Calu3 (cell line): ENCODE results near the gene PLK5. TPM values are rescaled to one million over a fixed set of nuclear protein-coding genes. Genes with fewer than 3 reads are reported as not detected.
"Not testable (repeated sequence)": the region's sequence is repeated elsewhere in the genome, so short reads cannot be mapped to it uniquely, and the experiment has no call there.

Experiments used
- BruUV-seq: library from RNA; stranded (reverse); fragments of 400-500 nt; replicated peaks from 2 replicates; lab custom pipeline; 2021; lab: Mats Ljungman, UMichigan
- CTCF ChIA-PET: fragments of 300-600 bp; sonication (Branson Sonifier 250); formaldehyde crosslinking; loops from one replicate; lab custom pipeline; 2022; ENCODE audit warnings: antibody characterized with exemption; lab: Charles Lee
- DNase-seq: peaks from one replicate; pipeline ENCODE4 v3.0.0; 2022
- H3K27ac Mint-ChIP-seq: one replicate; pipeline ENCODE4 v1.8.0; 2022; ENCODE audit warnings: mixed read lengths; ENCODE audit not compliant: unreplicated experiment
- H3K27me3 Mint-ChIP-seq: one replicate; pipeline ENCODE4 v1.8.0; 2022; ENCODE audit warnings: mixed read lengths; ENCODE audit not compliant: unreplicated experiment
- H3K36me3 Mint-ChIP-seq: one replicate; pipeline ENCODE4 v1.8.0; 2022; ENCODE audit warnings: mild to moderate bottlenecking, moderate library complexity, mixed read lengths; ENCODE audit not compliant: insufficient read depth, unreplicated experiment
- H3K4me1 Mint-ChIP-seq: one replicate; pipeline ENCODE4 v1.8.0; 2022; ENCODE audit warnings: mild to moderate bottlenecking, low read depth, mixed read lengths; ENCODE audit not compliant: unreplicated experiment
- H3K4me3 Mint-ChIP-seq: one replicate; pipeline ENCODE4 v1.8.0; 2022; ENCODE audit warnings: mild to moderate bottlenecking, low read depth, moderate library complexity, mixed read lengths; ENCODE audit not compliant: unreplicated experiment
- H3K9me3 Mint-ChIP-seq: one replicate; pipeline ENCODE4 v1.8.0; 2022; ENCODE audit warnings: low read depth, mixed read lengths; ENCODE audit not compliant: unreplicated experiment
- intact Hi-C: fragments of 100-400 bp; cut with micrococcal nuclease; formaldehyde crosslinking; loops from one replicate; pipeline ENCODE4 v1.10.0; 2022; ENCODE audit not compliant: unreplicated experiment
- total RNA-seq: library from RNA; stranded (reverse); gene quantifications from 2 replicates; pipeline ENCODE4 v1.2.3, GENCODE V29; 2022
- TF ChIP-seq, protein P1 (sequence below): fragments of 200-600 bp; IDR thresholded peaks from one replicate; pipeline ENCODE4 v1.8.0; 2022; ENCODE audit warnings: antibody characterized with exemption; ENCODE audit not compliant: unreplicated experiment

Gene PLK5
- total RNA-seq, 1 experiment from 2014 or later: not detected

DNA sequence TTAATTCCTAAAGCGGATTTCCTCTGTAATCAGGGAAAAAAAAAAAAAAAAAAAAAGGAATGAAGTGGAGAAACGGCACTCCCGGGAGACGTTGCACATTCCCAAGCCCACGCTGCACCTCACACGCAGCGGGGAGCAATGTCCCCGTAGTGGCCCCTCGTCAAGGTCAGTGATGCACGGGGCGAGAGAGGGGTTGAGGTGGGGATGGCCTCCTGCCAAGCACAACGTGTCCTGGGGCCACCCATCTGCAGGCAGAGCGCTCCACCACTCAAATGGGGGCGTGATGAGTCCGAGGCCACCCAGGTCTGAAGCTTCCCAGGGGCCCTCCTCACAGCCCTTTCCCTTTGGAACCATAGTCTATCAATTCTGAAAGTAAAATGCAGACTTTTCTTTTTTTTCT is 15.1 kb downstream of the PLK5 start:
- CTCF ChIA-PET: interaction anchor here (0.7 kb wide), 1 partner anchor 9 kb away, joined by 3 read pairs; no protein-coding TSS in a partner anchor
- no peak for DNase-seq
- no peak overlapping the region for H3K4me3 Mint-ChIP-seq
- TF ChIP-seq, protein P1, sequence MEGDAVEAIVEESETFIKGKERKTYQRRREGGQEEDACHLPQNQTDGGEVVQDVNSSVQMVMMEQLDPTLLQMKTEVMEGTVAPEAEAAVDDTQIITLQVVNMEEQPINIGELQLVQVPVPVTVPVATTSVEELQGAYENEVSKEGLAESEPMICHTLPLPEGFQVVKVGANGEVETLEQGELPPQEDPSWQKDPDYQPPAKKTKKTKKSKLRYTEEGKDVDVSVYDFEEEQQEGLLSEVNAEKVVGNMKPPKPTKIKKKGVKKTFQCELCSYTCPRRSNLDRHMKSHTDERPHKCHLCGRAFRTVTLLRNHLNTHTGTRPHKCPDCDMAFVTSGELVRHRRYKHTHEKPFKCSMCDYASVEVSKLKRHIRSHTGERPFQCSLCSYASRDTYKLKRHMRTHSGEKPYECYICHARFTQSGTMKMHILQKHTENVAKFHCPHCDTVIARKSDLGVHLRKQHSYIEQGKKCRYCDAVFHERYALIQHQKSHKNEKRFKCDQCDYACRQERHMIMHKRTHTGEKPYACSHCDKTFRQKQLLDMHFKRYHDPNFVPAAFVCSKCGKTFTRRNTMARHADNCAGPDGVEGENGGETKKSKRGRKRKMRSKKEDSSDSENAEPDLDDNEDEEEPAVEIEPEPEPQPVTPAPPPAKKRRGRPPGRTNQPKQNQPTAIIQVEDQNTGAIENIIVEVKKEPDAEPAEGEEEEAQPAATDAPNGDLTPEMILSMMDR: no peak
- BruUV-seq: no TSS peak
- H3K36me3 Mint-ChIP-seq: no peaks in the 10 kb centered on the region
- H3K9me3 Mint-ChIP-seq: no peaks in the 10 kb centered on the region
- H3K4me1 Mint-ChIP-seq: no peaks in the 10 kb centered on the region
- H3K27me3 Mint-ChIP-seq: peaks cover under 1% of the 10 kb centered on the region
- intact Hi-C loops: no loop called here
- H3K27ac Mint-ChIP-seq: no peak overlapping the region

DNA sequence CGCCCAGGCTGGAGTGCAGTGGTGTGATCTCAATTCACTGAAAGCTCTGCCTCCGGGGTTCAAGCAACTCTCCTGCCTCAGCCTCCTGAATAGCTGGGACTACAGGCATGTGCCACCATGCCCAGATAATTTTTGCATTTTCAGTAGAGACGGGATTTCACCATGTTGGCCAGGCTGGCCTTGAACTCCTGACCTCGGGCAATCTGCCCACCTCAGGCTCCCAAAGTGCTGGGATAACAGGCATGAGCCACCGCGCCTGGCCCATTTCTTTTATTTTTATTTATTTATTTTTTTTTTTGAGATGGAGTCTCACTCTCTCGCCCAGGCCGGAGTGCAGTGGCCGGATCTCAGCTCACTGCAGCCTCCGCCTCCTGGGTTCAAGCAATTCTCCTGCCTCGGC is 15.9 kb downstream of the PLK5 start:
- H3K27me3 Mint-ChIP-seq, CTCF ChIA-PET, H3K4me1 Mint-ChIP-seq, H3K9me3 Mint-ChIP-seq, intact Hi-C loops, H3K27ac Mint-ChIP-seq, BruUV-seq, H3K36me3 Mint-ChIP-seq, DNase-seq, H3K4me3 Mint-ChIP-seq: not testable (repeated sequence)

DNA sequence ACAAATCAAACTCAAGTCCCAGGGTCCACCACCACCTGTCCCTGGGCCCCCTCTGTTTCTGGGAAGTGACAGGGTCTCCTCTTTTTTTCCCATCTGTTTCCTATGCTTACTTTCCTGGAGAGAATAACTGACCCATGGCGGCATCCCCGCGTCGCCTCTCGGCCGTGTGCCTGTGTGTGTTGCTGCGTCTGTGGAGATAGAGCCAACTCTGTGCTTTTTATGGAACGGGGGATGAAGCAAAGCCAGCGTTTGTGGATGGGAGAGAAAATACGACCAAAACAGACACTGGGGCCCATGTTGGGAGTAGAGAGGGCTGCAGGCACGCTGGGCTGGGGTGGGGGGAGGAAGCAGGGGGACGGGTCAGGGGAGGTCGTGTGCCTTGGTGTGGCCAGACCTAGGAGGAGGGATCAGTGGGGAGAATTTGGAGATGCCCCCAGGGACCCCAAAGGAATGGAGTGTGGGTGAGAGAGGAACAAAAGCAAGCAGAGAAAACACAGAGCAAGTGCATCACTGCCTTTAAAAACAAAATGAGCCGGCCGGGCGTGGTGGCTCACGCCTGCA is 16.6 kb downstream of the PLK5 start:
- Mint-ChIP-seq H3K4me1 (no peaks in the 10 kb centered on the region), H3K9me3 (no peaks in the 10 kb centered on the region), H3K27me3 (no peaks in the 10 kb centered on the region), H3K4me3 (no peak overlapping the region), H3K36me3 (no peaks in the 10 kb centered on the region), H3K27ac (no peak overlapping the region)
- no peak for DNase-seq
- CTCF ChIA-PET: no interaction called here
- no TSS peak for BruUV-seq
- TF ChIP-seq, protein P1: no peak
- intact Hi-C loops: no loop called here

DNA sequence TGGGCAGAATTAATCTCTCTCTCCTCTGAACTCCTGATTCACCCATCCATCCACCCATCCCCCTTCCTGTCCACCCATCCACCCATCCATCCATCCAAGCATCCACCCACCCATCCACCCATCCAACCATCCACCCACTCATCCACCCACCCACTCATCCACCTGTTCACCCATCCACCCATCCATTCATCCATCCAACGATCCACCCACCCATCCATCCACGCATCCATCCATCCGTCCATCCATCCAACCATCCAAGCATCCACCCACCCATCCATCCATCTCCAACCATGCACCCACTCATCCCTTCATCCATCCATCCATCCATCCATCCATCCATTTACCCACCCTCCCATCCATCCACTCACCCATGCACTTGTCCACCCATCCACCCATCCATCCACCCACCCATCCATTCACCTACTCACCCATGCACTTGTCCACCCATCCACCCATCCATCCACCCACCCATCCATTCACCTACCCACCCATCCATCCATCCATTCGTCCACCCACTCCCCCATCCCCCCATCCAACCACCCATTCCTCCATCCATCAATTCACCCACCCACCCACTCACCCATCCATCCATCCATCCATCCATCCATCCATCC is 25.6 kb downstream of the PLK5 start:
- H3K36me3 Mint-ChIP-seq: no peaks in the 10 kb centered on the region
- H3K9me3 Mint-ChIP-seq: no peaks in the 10 kb centered on the region
- CTCF ChIA-PET: no interaction called here

More for the DNA sequence above, 25.6 kb downstream of the PLK5 start:
- DNase-seq: no peak
- H3K4me1 Mint-ChIP-seq: no peaks in the 10 kb centered on the region
- no peaks in the 10 kb centered on the region for H3K27me3 Mint-ChIP-seq
- H3K4me3 Mint-ChIP-seq: no peak overlapping the region
- BruUV-seq: no TSS peak
- TF ChIP-seq, protein P1: no peak
- intact Hi-C loops: loop anchor here (5.0 kb wide), 1 partner anchor 123 kb away; no protein-coding TSS in a partner anchor
- no peak overlapping the region for H3K27ac Mint-ChIP-seq
